CD14-positive monocyte (primary cell): ENCODE measurements around the gene NUP43. TPM values are rescaled to one million over a fixed set of nuclear protein-coding genes. Genes with fewer than 3 reads are reported as not detected.

Experiments used
- DNase-seq, 3 donors: peaks; one replicate each; pipeline ENCODE4 v3.0.0-alpha.2; 2011 to 2022
- H2AFZ ChIP-seq: 2 replicates; pipeline ENCODE4 v1.6.0; 2012; ENCODE audit warnings: mild to moderate bottlenecking, low read depth, low read length, inconsistent platforms; ENCODE audit not compliant: insufficient read depth, poor library complexity, severe bottlenecking
- H3K27ac ChIP-seq, 2 donors: 1 replicate in 1 of 2; 2 replicates in 1 of 2; pipeline ENCODE4 v1.5.1; 2012 to 2013; ENCODE audit warnings: low read length in 2 of 2, control low read depth in 1 of 2, inconsistent platforms in 1 of 2, low read depth in 1 of 2, mild to moderate bottlenecking in 1 of 2
- H3K27me3 ChIP-seq, 2 donors: one replicate each; pipeline versions ENCODE4 v1.6.0 to v1.6.1; 2011 to 2013; ENCODE audit warnings: low read length in 2 of 2; ENCODE audit not compliant: control insufficient read depth in 2 of 2, insufficient read depth in 2 of 2
- H3K36me3 ChIP-seq, 2 donors: replicated peaks in 1 of 2; 1 replicate in 1 of 2; 2 replicates in 1 of 2; pipeline versions ENCODE4 v1.5.1 to v1.6.1; 2012 to 2013; ENCODE audit warnings: low read length in 2 of 2, control low read depth in 1 of 2, inconsistent platforms in 1 of 2, mild to moderate bottlenecking in 1 of 2; ENCODE audit not compliant: insufficient read depth in 2 of 2, control insufficient read depth in 1 of 2
- H3K4me1 ChIP-seq, 2 donors: 1 replicate in 1 of 2; 2 replicates in 1 of 2; pipeline versions ENCODE4 v1.5.1 to v1.6.1; 2012 to 2013; ENCODE audit warnings: low read length in 2 of 2, control low read depth in 1 of 2, inconsistent platforms in 1 of 2, mild to moderate bottlenecking in 1 of 2, moderate library complexity in 1 of 2; ENCODE audit not compliant: insufficient read depth in 2 of 2, control insufficient read depth in 1 of 2
- H3K4me2 ChIP-seq: replicated peaks from 2 replicates; pipeline ENCODE3; 2012; ENCODE audit warnings: low read length, moderate library complexity, mild to moderate bottlenecking; ENCODE audit not compliant: poor library complexity, severe bottlenecking; ENCODE audit errors: extremely low read depth
- H3K4me3 ChIP-seq, 3 experiments: fragments of 200-600 bp in 1 of 3; sonication (generic) in 1 of 3; replicated peaks in 1 of 3; 1 replicate in 2 of 3; 2 replicates in 1 of 3; pipeline ENCODE4 v1.5.1; 2011 to 2013; ENCODE audit warnings: low read length in 3 of 3, mild to moderate bottlenecking in 3 of 3, control low read depth in 2 of 3, low read depth in 2 of 3, inconsistent platforms in 1 of 3, moderate library complexity in 1 of 3
- H3K79me2 ChIP-seq: 2 replicates; pipeline ENCODE4 v1.6.0; 2012; ENCODE audit warnings: mild to moderate bottlenecking, control low read depth, inconsistent platforms, low read length, moderate library complexity; ENCODE audit not compliant: insufficient read depth
- H3K9ac ChIP-seq: 2 replicates; pipeline ENCODE4 v1.6.0; 2017; ENCODE audit warnings: low read length, mild to moderate bottlenecking; ENCODE audit not compliant: insufficient read depth, poor library complexity, severe bottlenecking
- H3K9me3 ChIP-seq, 2 donors: replicated peaks in 1 of 2; 1 replicate in 1 of 2; 2 replicates in 1 of 2; pipeline versions ENCODE4 v1.5.1 to v1.6.1; 2012 to 2013; ENCODE audit warnings: low read length in 2 of 2, control low read depth in 1 of 2; ENCODE audit not compliant: control insufficient read depth in 1 of 2, insufficient read depth in 1 of 2
- H4K20me1 ChIP-seq: 2 replicates; pipeline ENCODE4 v1.6.0; 2012; ENCODE audit warnings: mild to moderate bottlenecking, low read length, control low read depth, moderate library complexity; ENCODE audit not compliant: insufficient read depth
- H3K27ac Mint-ChIP-seq, 7 donors: one replicate each; pipeline ENCODE4 v1.8.0; 2020; ENCODE audit warnings: mild to moderate bottlenecking in 7 of 7, mixed read lengths in 7 of 7, moderate library complexity in 6 of 7, inconsistent platforms in 2 of 7
- H3K27me3 Mint-ChIP-seq, 3 donors: one replicate each; pipeline ENCODE4 v1.8.0; 2021 to 2022; ENCODE audit warnings: low read depth in 3 of 3, mild to moderate bottlenecking in 3 of 3, mixed read lengths in 3 of 3, moderate library complexity in 3 of 3, inconsistent platforms in 1 of 3
- H3K36me3 Mint-ChIP-seq, 2 donors: one replicate each; pipeline ENCODE4 v1.8.0; 2020; ENCODE audit warnings: mixed read lengths in 2 of 2, inconsistent platforms in 1 of 2, mild to moderate bottlenecking in 1 of 2
- H3K4me1 Mint-ChIP-seq: one replicate; pipeline ENCODE4 v1.8.0; 2020; ENCODE audit warnings: mild to moderate bottlenecking, mixed read lengths
- H3K4me3 Mint-ChIP-seq, 2 donors: one replicate each; pipeline ENCODE4 v1.8.0; 2020; ENCODE audit warnings: mild to moderate bottlenecking in 2 of 2, mixed read lengths in 2 of 2, moderate library complexity in 1 of 2
- H3K9me3 Mint-ChIP-seq, 7 donors: one replicate each; pipeline ENCODE4 v1.8.0; 2020 to 2022; ENCODE audit warnings: mixed read lengths in 7 of 7, mild to moderate bottlenecking in 6 of 7, moderate library complexity in 6 of 7, inconsistent platforms in 2 of 7
- WGBS: methylation state at CpG from one replicate; pipeline ENCODE4 v1.1.5; 2013; ENCODE audit warnings: missing lambda C conversion rate; ENCODE audit not compliant: insufficient coverage; 5-methylcytosine and 5-hydroxymethylcytosine counted together
- intact Hi-C, 2 donors: fragments of 100-400 bp; cut with micrococcal nuclease; formaldehyde crosslinking; loops; one replicate each; pipeline versions ENCODE4 v1.15.0 to v1.15.1; 2023
- polyA plus RNA-seq, 3 donors: library from polyadenylated mRNA; depleted of rRNA in 1 of 3; unstranded in 2 of 3; stranded (reverse) in 1 of 3; fragments of 300-500 nt in 2 of 3; fragments of >200 nt in 1 of 3; fragmentation: Illumina TruSeq in 2 of 3; gene quantifications; 1 replicate in 2 of 3; 2 replicates in 1 of 3; pipeline ENCODE4 v1.2.3, GENCODE V29; 2012 to 2021
- TF ChIP-seq, protein P1 (sequence below): fragments of 200-600 bp; IDR thresholded peaks from one replicate; pipeline ENCODE4 v1.8.0; 2022; ENCODE audit warnings: antibody characterized with exemption, mild to moderate bottlenecking

The NUP43 gene
- polyA plus RNA-seq, 3 donors: 4.5 to 7.2 (median 6.9) TPM

DNA sequence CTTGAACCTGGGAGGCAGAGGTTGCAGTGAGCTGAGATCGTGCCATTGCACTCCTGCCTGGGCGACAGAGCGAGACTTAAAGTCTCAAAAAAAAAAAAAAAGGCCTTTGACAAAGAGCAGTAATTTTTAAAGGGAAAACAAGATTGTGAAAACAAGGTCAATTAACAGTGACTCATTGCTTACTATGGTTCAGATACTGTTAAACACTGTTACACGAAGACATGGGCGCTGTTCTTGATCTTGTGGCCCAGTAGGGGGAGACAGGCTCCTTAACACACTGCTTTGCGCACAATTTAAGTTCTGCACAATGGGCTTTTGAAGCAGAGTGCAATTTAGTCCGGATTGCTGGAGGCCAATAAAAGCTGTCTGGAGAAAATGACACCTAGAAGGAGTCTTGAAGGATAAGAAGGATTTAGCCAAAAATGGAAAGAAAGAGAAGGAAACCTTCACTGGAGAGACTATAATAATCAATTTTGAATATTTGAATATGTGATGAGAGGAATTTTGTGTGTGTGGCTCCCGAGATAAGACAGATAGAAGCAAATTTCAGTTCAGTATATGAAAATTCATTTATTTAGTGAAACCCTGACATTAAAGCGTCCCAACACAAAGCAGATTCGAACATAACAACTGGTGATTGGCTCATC is 22.4 kb downstream of the NUP43 start:
- Histone ChIP-seq H3K9ac (no peak overlapping the region), H4K20me1 (no peaks in the 10 kb centered on the region), H3K27me3 (no peaks in the 10 kb centered on the region), H3K9me3 (no peaks in the 10 kb centered on the region), H2AFZ (no peak overlapping the region), H3K27ac (no peak overlapping the region), H3K79me2 (peaks cover 8% of the 10 kb centered on the region), H3K4me2 (no peak overlapping the region), H3K4me1 (peaks cover 21 to 33% of the 10 kb centered on the region in 2 donors), H3K4me3 (no peak overlapping the region), H3K36me3 (peaks cover 5 to 6% of the 10 kb centered on the region in 2 donors)
- H3K27ac Mint-ChIP-seq: peak overlapping the region in 4 of 7 donors; percentile 33 to 68 (median 46)
- no peaks in the 10 kb centered on the region for H3K9me3 Mint-ChIP-seq
- peaks cover 0 to 2% (median 1%) of the 10 kb centered on the region in 3 donors for H3K27me3 Mint-ChIP-seq
- intact Hi-C loops: loop anchor here (10.0 kb wide), 4 partner anchors 51 to 201 kb away; partner anchors contain the start of genes GINM1 (in 1 of the 2), LRP11 (in 1 of the 2) and RAET1G (in 1 of the 2)
- 83% methylated on average over 4 of the region's 10 CpGs for WGBS
- peaks cover 10 to 20% of the 10 kb centered on the region in 2 donors for H3K36me3 Mint-ChIP-seq
- TF ChIP-seq, protein P1, sequence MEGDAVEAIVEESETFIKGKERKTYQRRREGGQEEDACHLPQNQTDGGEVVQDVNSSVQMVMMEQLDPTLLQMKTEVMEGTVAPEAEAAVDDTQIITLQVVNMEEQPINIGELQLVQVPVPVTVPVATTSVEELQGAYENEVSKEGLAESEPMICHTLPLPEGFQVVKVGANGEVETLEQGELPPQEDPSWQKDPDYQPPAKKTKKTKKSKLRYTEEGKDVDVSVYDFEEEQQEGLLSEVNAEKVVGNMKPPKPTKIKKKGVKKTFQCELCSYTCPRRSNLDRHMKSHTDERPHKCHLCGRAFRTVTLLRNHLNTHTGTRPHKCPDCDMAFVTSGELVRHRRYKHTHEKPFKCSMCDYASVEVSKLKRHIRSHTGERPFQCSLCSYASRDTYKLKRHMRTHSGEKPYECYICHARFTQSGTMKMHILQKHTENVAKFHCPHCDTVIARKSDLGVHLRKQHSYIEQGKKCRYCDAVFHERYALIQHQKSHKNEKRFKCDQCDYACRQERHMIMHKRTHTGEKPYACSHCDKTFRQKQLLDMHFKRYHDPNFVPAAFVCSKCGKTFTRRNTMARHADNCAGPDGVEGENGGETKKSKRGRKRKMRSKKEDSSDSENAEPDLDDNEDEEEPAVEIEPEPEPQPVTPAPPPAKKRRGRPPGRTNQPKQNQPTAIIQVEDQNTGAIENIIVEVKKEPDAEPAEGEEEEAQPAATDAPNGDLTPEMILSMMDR: peak; percentile 85
- peak; percentile 60 to 81 (median 77) for DNase-seq
- H3K4me3 Mint-ChIP-seq: no peak overlapping the region
- H3K4me1 Mint-ChIP-seq: peaks cover 28% of the 10 kb centered on the region

DNA sequence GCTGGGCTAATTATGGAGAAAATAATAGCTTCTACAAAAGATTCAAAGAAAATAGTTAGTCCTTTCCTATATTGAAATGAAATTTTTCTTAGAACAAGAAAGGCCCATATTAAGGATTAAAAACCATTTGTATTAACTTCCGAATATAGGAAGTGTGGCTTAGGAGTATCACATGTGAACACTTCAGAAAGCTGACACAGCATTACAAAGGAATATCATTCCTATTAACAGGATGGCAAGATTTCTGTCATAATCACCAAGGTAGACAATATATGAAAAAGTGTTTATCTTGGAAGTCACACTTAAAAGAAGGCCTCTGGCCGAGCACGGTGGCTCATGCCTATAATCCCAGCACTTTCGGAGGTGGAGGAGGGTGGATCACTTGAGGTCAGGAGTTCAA is 23.1 kb downstream of the NUP43 start:
- no peak overlapping the region for H3K4me3 ChIP-seq
- H2AFZ ChIP-seq: no peak overlapping the region
- H3K9ac ChIP-seq: no peak overlapping the region
- intact Hi-C loops: loop anchor here (10.0 kb wide), 4 partner anchors 52 to 202 kb away; partner anchors contain the start of genes GINM1 (in 1 of the 2), LRP11 (in 1 of the 2) and RAET1G (in 1 of the 2)
- peaks cover 13% of the 10 kb centered on the region for H3K79me2 ChIP-seq
- Mint-ChIP-seq H3K4me1 (peaks cover 22% of the 10 kb centered on the region), H3K4me3 (no peak overlapping the region), H3K9me3 (no peaks in the 10 kb centered on the region), H3K36me3 (peaks cover 10 to 20% of the 10 kb centered on the region in 2 donors), H3K27me3 (peaks cover 0 to 2% (median 2%) of the 10 kb centered on the region in 3 donors), H3K27ac (peak overlapping the region in 3 of 7 donors; percentile 33 to 68 (median 40))
- TF ChIP-seq, protein P1: no peak
- WGBS: no CpG with 5 or more reads among the region's 4 CpGs
- no peaks in the 10 kb centered on the region for H4K20me1 ChIP-seq
- H3K27ac ChIP-seq: no peak overlapping the region
- H3K9me3 ChIP-seq: no peaks in the 10 kb centered on the region
- peaks cover 20 to 33% of the 10 kb centered on the region in 2 donors for H3K4me1 ChIP-seq
- no peak overlapping the region for H3K4me2 ChIP-seq
- peaks cover 5 to 6% of the 10 kb centered on the region in 2 donors for H3K36me3 ChIP-seq
- DNase-seq: no peak
- H3K27me3 ChIP-seq: no peaks in the 10 kb centered on the region
